ENCODE results near the gene LETM1.

DNA sequence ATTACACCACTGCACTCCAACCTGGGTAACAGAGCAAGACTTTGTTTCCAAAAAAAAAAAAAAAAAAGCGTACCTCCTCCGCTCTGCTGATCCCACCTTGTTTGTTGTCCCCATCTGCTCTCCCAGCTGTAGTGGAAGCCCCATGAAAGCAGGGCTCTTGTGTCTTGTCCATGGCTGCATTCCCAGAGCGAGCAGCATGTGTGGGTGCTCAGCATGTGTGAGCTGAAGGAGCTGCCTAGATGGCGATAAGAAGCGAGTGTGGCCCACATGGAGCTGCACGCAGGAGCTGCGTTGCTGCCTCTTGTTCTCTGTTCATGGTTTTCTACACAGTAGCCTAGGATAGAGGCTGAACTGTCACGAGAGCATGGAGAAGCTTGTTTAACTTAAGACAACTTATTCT is 27.6 kb upstream of the LETM1 start:
- TF ChIP-seq, protein P1, sequence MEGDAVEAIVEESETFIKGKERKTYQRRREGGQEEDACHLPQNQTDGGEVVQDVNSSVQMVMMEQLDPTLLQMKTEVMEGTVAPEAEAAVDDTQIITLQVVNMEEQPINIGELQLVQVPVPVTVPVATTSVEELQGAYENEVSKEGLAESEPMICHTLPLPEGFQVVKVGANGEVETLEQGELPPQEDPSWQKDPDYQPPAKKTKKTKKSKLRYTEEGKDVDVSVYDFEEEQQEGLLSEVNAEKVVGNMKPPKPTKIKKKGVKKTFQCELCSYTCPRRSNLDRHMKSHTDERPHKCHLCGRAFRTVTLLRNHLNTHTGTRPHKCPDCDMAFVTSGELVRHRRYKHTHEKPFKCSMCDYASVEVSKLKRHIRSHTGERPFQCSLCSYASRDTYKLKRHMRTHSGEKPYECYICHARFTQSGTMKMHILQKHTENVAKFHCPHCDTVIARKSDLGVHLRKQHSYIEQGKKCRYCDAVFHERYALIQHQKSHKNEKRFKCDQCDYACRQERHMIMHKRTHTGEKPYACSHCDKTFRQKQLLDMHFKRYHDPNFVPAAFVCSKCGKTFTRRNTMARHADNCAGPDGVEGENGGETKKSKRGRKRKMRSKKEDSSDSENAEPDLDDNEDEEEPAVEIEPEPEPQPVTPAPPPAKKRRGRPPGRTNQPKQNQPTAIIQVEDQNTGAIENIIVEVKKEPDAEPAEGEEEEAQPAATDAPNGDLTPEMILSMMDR (IDR thresholded peaks at IDR 0.05; ENCODE audit: extremely low read depth in 1 of 2, insufficient read depth in 1 of 2, low read depth in 1 of 2, low read length in 2 of 2): no peak
- TF ChIP-seq POLR2AphosphoS5 (IDR thresholded peaks at IDR 0.05; ENCODE audit: insufficient read depth, low read depth, low read length) (no peak), POLR2A (IDR thresholded peaks at IDR 0.05; ENCODE audit: low read depth, low read length) (no peak), FOS (IDR thresholded peaks at IDR 0.05; ENCODE audit: borderline replicate concordance, insufficient read depth, low read length) (no peak), GATA2 (IDR thresholded peaks at IDR 0.05; ENCODE audit: insufficient read depth, insufficient read length, low read depth, low read length) (no peak), JUN (IDR thresholded peaks at IDR 0.05; ENCODE audit: borderline replicate concordance, insufficient read depth, insufficient read length, low read depth) (no peak), EZH2 (IDR thresholded peaks at IDR 0.05; ENCODE audit: borderline replicate concordance, low read depth, low read length, severe bottlenecking) (no peak), MYC (IDR thresholded peaks at IDR 0.05; ENCODE audit: low read depth, low read length) (no peak)
- TF ChIP-seq, protein P2, sequence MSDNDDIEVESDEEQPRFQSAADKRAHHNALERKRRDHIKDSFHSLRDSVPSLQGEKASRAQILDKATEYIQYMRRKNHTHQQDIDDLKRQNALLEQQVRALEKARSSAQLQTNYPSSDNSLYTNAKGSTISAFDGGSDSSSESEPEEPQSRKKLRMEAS (IDR thresholded peaks at IDR 0.05; ENCODE audit: insufficient read depth, insufficient read length): no peak

Measured in endothelial cell of umbilical vein (primary cell).